ENCODE results near the gene COLGALT1.

The COLGALT1 gene

DNA sequence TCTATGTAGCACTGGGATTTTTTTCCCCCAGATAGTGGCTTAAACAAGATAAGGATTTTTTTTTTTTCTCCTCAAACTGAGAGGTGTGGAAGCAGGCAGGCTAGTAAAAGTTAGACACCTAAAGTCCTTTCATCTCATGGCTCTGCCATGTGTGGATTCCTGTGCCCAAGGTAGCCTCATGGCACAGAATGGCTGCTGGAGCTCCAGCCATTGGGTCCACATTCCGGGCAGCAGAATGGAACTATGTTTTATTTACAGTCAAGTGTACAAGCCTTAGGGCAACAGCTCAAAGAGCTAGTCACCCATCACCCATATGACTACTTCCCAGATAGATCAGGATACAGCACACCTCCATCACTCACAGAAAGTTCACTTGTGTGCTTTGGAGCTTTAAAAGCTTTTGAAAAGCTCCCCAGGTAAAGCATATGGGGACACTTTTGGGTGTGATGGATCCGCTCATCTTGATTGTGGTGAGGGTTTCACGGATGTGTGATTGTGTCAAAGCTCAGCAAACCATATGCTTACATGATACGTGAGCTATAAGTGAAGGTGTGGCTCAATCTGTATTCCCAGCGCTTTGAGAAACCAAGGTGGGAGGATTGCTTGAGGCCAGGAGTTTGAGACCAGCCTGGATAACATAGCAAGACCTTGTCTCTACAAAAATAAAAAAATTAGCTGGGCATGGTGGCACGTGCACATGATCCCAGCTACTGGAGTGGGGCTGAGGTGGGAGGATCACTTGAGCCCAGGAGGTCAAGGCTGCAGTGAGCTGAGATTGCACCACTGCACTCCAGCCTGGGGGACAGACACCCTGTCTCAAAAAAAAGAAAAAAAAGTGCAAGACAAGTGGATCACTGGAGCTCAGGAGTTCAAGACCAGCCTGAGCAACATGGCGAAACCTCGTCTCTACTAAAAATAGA, 25.9 kb upstream of the COLGALT1 start:
- no peak overlapping the region for H3K4ac ChIP-seq (ENCODE audit: low read depth, low read length)
- H3K27me3 ChIP-seq (ENCODE audit: insufficient read depth, low read length, poor library complexity): no peaks in the 10 kb centered on the region
- no peak overlapping the region for H3K23ac ChIP-seq (ENCODE audit: low read length)
- peaks cover 4% of the 10 kb centered on the region for H3K4me1 ChIP-seq (ENCODE audit: control insufficient read depth, low read depth, low read length)
- no peaks in the 10 kb centered on the region for H3K79me1 ChIP-seq (ENCODE audit: low read length)
- no peak overlapping the region for H2BK5ac ChIP-seq (ENCODE audit: low read length)
- no peak overlapping the region for H2AK5ac ChIP-seq (ENCODE audit: low read length)
- no peak overlapping the region for H2BK15ac ChIP-seq (replicated peaks; ENCODE audit: low read depth)
- WGBS (ENCODE audit: extremely low coverage, insufficient coverage, low lambda C conversion rate): no CpG with 5 or more reads among the region's 8 CpGs
- H2BK120ac ChIP-seq (ENCODE audit: low read depth, low read length): no peak overlapping the region
- no peak overlapping the region for H4K5ac ChIP-seq (ENCODE audit: low read length)
- no peak overlapping the region for H3K27ac ChIP-seq (ENCODE audit: low read depth, low read length)
- no peaks in the 10 kb centered on the region for H3K36me3 ChIP-seq (ENCODE audit: control insufficient read depth, insufficient read depth, low read length)
- no peak overlapping the region for H3K4me2 ChIP-seq (ENCODE audit: low read length)
- H3K79me2 ChIP-seq (ENCODE audit: control insufficient read depth, insufficient read depth, low read length): no peaks in the 10 kb centered on the region
- H3K4me3 ChIP-seq (ENCODE audit: low read length): no peak overlapping the region
- H4K8ac ChIP-seq (ENCODE audit: low read depth, low read length): no peak overlapping the region
- no peak overlapping the region for H3K9ac ChIP-seq (ENCODE audit: low read length)
- no peak for DNase-seq
- H3K18ac ChIP-seq (ENCODE audit: low read length): no peak overlapping the region
- H3K56ac ChIP-seq (ENCODE audit: low read length): peak overlapping the region; percentile 10

DNA sequence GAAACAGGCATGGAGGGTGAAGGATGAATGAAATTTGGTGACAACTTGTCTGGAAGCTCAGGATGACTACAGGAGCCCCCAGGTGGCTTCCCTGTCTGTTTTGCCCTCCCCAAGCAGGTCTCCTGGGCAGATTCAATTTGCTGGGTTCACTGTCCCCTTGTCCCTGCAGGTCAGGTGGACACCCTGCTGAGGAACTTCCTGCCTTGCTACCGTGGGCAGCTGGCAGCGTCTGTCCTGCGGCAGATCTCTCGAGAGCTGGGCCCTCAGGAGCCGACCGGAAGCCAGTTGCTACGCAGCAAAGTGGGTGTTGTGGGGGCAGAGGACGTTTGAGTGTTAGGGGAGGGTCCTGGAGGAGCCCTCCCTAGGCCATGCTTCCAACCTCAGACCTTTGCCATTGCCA, 24.9 kb upstream of the COLGALT1 start:
- Histone ChIP-seq H3K4me3 (ENCODE audit: low read length) (no peak overlapping the region), H3K4me1 (ENCODE audit: control insufficient read depth, low read depth, low read length) (peaks cover 4% of the 10 kb centered on the region), H3K9ac (ENCODE audit: low read length) (no peak overlapping the region), H3K79me2 (ENCODE audit: control insufficient read depth, insufficient read depth, low read length) (no peaks in the 10 kb centered on the region), H3K27ac (ENCODE audit: low read depth, low read length) (no peak overlapping the region), H3K27me3 (ENCODE audit: insufficient read depth, low read length, poor library complexity) (no peaks in the 10 kb centered on the region), H3K23ac (ENCODE audit: low read length) (no peak overlapping the region), H4K5ac (ENCODE audit: low read length) (no peak overlapping the region), H4K8ac (ENCODE audit: low read depth, low read length) (no peak overlapping the region), H2AK5ac (ENCODE audit: low read length) (no peak overlapping the region), H3K56ac (ENCODE audit: low read length) (peak overlapping the region; percentile 70), H2BK120ac (ENCODE audit: low read depth, low read length) (no peak overlapping the region), H2BK5ac (ENCODE audit: low read length) (no peak overlapping the region), H3K18ac (ENCODE audit: low read length) (no peak overlapping the region), H2BK15ac (replicated peaks; ENCODE audit: low read depth) (no peak overlapping the region), H3K4me2 (ENCODE audit: low read length) (no peak overlapping the region), H3K4ac (ENCODE audit: low read depth, low read length) (no peak overlapping the region), H3K36me3 (ENCODE audit: control insufficient read depth, insufficient read depth, low read length) (no peaks in the 10 kb centered on the region), H3K79me1 (ENCODE audit: low read length) (no peaks in the 10 kb centered on the region)
- DNase-seq: peak; percentile 90
- WGBS (ENCODE audit: extremely low coverage, insufficient coverage, low lambda C conversion rate): no CpG with 5 or more reads among the region's 8 CpGs

DNA sequence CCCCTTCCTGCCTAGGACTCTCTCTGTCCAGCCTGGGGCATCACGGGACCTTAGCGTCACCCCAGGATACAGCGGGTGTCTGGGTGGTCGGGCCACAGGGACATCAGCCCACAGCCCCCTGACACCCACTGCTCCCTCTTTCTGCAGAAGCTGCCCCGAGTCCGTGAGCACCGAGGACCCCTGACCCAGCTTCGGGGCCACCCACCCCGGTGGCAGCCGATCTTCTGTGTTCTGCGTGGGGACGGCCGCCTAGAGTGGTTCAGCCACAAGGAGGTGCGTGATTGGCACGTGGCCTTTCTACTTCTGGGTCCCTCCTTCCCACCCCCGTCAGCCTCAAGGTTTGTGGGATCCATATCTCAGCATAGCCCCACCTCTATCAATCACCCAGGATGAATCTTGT, 23.3 kb upstream of the COLGALT1 start:
- Histone ChIP-seq H3K79me2 (ENCODE audit: control insufficient read depth, insufficient read depth, low read length) (no peaks in the 10 kb centered on the region), H3K27ac (ENCODE audit: low read depth, low read length) (no peak overlapping the region), H3K18ac (ENCODE audit: low read length) (no peak overlapping the region), H3K23ac (ENCODE audit: low read length) (no peak overlapping the region), H2BK15ac (replicated peaks; ENCODE audit: low read depth) (no peak overlapping the region), H4K8ac (ENCODE audit: low read depth, low read length) (no peak overlapping the region), H3K56ac (ENCODE audit: low read length) (no peak overlapping the region), H3K27me3 (ENCODE audit: insufficient read depth, low read length, poor library complexity) (no peaks in the 10 kb centered on the region), H3K36me3 (ENCODE audit: control insufficient read depth, insufficient read depth, low read length) (no peaks in the 10 kb centered on the region), H3K79me1 (ENCODE audit: low read length) (no peaks in the 10 kb centered on the region), H3K4me1 (ENCODE audit: control insufficient read depth, low read depth, low read length) (peaks cover 4% of the 10 kb centered on the region), H2BK120ac (ENCODE audit: low read depth, low read length) (no peak overlapping the region), H2BK5ac (ENCODE audit: low read length) (no peak overlapping the region), H3K9ac (ENCODE audit: low read length) (no peak overlapping the region), H3K4me2 (ENCODE audit: low read length) (no peak overlapping the region), H2AK5ac (ENCODE audit: low read length) (no peak overlapping the region), H3K4me3 (ENCODE audit: low read length) (no peak overlapping the region), H4K5ac (ENCODE audit: low read length) (no peak overlapping the region), H3K4ac (ENCODE audit: low read depth, low read length) (no peak overlapping the region)
- DNase-seq: no peak
- WGBS (ENCODE audit: extremely low coverage, insufficient coverage, low lambda C conversion rate): no CpG with 5 or more reads among the region's 16 CpGs

- Histone ChIP-seq H3K4ac (ENCODE audit: low read depth, low read length) (no peak overlapping the region), H2BK120ac (ENCODE audit: low read depth, low read length) (no peak overlapping the region), H2AK5ac (ENCODE audit: low read length) (no peak overlapping the region), H3K23ac (ENCODE audit: low read length) (no peak overlapping the region), H3K36me3 (ENCODE audit: control insufficient read depth, insufficient read depth, low read length) (no peaks in the 10 kb centered on the region), H3K4me3 (ENCODE audit: low read length) (no peak overlapping the region), H2BK5ac (ENCODE audit: low read length) (no peak overlapping the region), H3K79me2 (ENCODE audit: control insufficient read depth, insufficient read depth, low read length) (no peaks in the 10 kb centered on the region), H3K27ac (ENCODE audit: low read depth, low read length) (no peak overlapping the region), H4K5ac (ENCODE audit: low read length) (no peak overlapping the region), H3K4me1 (ENCODE audit: control insufficient read depth, low read depth, low read length) (peaks cover 4% of the 10 kb centered on the region), H3K56ac (ENCODE audit: low read length) (no peak overlapping the region), H2BK15ac (replicated peaks; ENCODE audit: low read depth) (no peak overlapping the region), H3K4me2 (ENCODE audit: low read length) (no peak overlapping the region), H3K9ac (ENCODE audit: low read length) (no peak overlapping the region), H3K79me1 (ENCODE audit: low read length) (no peaks in the 10 kb centered on the region), H3K18ac (ENCODE audit: low read length) (no peak overlapping the region), H4K8ac (ENCODE audit: low read depth, low read length) (no peak overlapping the region), H3K27me3 (ENCODE audit: insufficient read depth, low read length, poor library complexity) (no peaks in the 10 kb centered on the region)
- no CpG with 5 or more reads among the region's 7 CpGs for WGBS (ENCODE audit: extremely low coverage, insufficient coverage, low lambda C conversion rate)
- no peak for DNase-seq
Observed at GRCh38 chr19:17532557-17532956, 22.9 kb upstream of the COLGALT1 start.

DNA sequence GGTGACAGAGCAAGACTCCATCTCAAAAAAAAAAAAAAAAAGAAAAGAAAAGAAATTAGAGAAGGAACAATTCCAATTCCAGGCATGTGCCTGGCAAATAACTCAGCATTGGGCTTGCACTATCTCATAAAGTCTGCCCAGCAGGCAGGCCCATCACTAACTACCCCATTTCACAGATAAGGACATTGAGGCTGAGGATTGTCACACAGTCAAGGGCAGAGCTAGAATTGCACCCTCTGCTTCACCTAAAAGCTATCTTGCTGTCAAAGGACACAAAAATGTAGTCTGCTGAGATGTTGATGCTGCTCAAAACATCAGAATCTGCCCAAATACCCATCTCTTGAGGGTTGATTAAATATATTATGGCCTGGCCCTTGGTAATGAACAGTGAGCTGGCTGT, 20.7 kb upstream of the COLGALT1 start:
- Histone ChIP-seq H2BK120ac (ENCODE audit: low read depth, low read length) (no peak overlapping the region), H3K9ac (ENCODE audit: low read length) (no peak overlapping the region), H3K4me1 (ENCODE audit: control insufficient read depth, low read depth, low read length) (peaks cover 4% of the 10 kb centered on the region), H3K18ac (ENCODE audit: low read length) (no peak overlapping the region), H3K4ac (ENCODE audit: low read depth, low read length) (no peak overlapping the region), H3K79me2 (ENCODE audit: control insufficient read depth, insufficient read depth, low read length) (no peaks in the 10 kb centered on the region), H3K36me3 (ENCODE audit: control insufficient read depth, insufficient read depth, low read length) (no peaks in the 10 kb centered on the region), H3K56ac (ENCODE audit: low read length) (no peak overlapping the region), H2AK5ac (ENCODE audit: low read length) (no peak overlapping the region), H3K4me2 (ENCODE audit: low read length) (no peak overlapping the region), H3K4me3 (ENCODE audit: low read length) (no peak overlapping the region), H3K23ac (ENCODE audit: low read length) (no peak overlapping the region), H4K5ac (ENCODE audit: low read length) (no peak overlapping the region), H3K79me1 (ENCODE audit: low read length) (no peaks in the 10 kb centered on the region), H4K8ac (ENCODE audit: low read depth, low read length) (no peak overlapping the region), H2BK5ac (ENCODE audit: low read length) (no peak overlapping the region), H2BK15ac (replicated peaks; ENCODE audit: low read depth) (no peak overlapping the region), H3K27me3 (ENCODE audit: insufficient read depth, low read length, poor library complexity) (no peaks in the 10 kb centered on the region), H3K27ac (ENCODE audit: low read depth, low read length) (no peak overlapping the region)
- DNase-seq: no peak

DNA sequence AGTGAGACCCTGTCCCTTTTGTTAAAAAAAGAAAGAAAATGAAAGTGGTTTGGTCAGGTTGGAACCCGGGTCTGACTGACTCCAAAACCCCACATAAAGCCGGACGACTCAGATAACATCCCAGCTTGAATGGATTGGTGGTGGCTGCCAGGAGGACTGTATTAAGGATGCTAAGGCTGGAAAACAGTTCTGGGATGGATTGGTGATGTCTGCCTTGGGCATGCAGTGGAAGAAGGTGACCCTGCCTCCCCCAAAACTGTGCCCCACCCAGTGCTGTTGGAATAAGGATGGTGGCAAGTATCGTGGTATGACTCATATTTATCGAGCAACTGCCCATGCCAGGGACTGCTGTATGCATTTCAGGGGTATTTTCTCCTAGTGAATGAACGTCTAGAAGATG, 18.5 kb upstream of the COLGALT1 start:
- Histone ChIP-seq H3K4me3 (ENCODE audit: low read length) (no peak overlapping the region), H2BK120ac (ENCODE audit: low read depth, low read length) (no peak overlapping the region), H3K27ac (ENCODE audit: low read depth, low read length) (no peak overlapping the region), H3K79me2 (ENCODE audit: control insufficient read depth, insufficient read depth, low read length) (no peaks in the 10 kb centered on the region), H3K4ac (ENCODE audit: low read depth, low read length) (no peak overlapping the region), H4K8ac (ENCODE audit: low read depth, low read length) (no peak overlapping the region), H2AK5ac (ENCODE audit: low read length) (no peak overlapping the region), H3K18ac (ENCODE audit: low read length) (no peak overlapping the region), H3K4me2 (ENCODE audit: low read length) (no peak overlapping the region), H2BK15ac (replicated peaks; ENCODE audit: low read depth) (no peak overlapping the region), H4K5ac (ENCODE audit: low read length) (no peak overlapping the region), H3K4me1 (ENCODE audit: control insufficient read depth, low read depth, low read length) (no peaks in the 10 kb centered on the region), H2BK5ac (ENCODE audit: low read length) (no peak overlapping the region), H3K36me3 (ENCODE audit: control insufficient read depth, insufficient read depth, low read length) (no peaks in the 10 kb centered on the region), H3K79me1 (ENCODE audit: low read length) (no peaks in the 10 kb centered on the region), H3K9ac (ENCODE audit: low read length) (no peak overlapping the region), H3K23ac (ENCODE audit: low read length) (no peak overlapping the region), H3K56ac (ENCODE audit: low read length) (no peak overlapping the region), H3K27me3 (ENCODE audit: insufficient read depth, low read length, poor library complexity) (no peaks in the 10 kb centered on the region)
- no peak for DNase-seq
- WGBS (ENCODE audit: extremely low coverage, insufficient coverage, low lambda C conversion rate): no CpG with 5 or more reads among the region's 6 CpGs

All from mesendoderm (in vitro differentiated cells).